GM21723 (cell line): Measurements from ENCODE around the gene CADM1.

Source experiments
- ATAC-seq: cut with Tn5 transposase; IDR thresholded peaks from one replicate; pipeline ENCODE4 v1.9.1; 2021; ENCODE audit warnings: mild to moderate bottlenecking, moderate library complexity; ENCODE audit not compliant: unreplicated experiment

Gene CADM1

GRCh38 chr11:115409116-115409670 lies 95.0 kb downstream of the CADM1 start:
- ATAC-seq, result no peak

- no peak for ATAC-seq
These were observed 95.9 kb downstream of the CADM1 start for GRCh38 chr11:115408036-115408921.

- no peak for ATAC-seq
These were observed 96.7 kb downstream of the CADM1 start for GRCh38 chr11:115407496-115407895.

- no peak for ATAC-seq
These were observed 97.8 kb downstream of the CADM1 start for GRCh38 chr11:115406404-115406803.

GRCh38 chr11:115398333-115399080 lies 105.7 kb downstream of the CADM1 start:
- no peak for ATAC-seq

GRCh38 chr11:115396533-115396932 lies 107.7 kb downstream of the CADM1 start:
- ATAC-seq, result no peak

- ATAC-seq, result no peak
These were observed 110.3 kb downstream of the CADM1 start for GRCh38 chr11:115393950-115394349.

GRCh38 chr11:115391598-115391997 lies 112.6 kb downstream of the CADM1 start:
- ATAC-seq, result no peak

GRCh38 chr11:115391160-115391559 lies 113.1 kb downstream of the CADM1 start:
- no peak for ATAC-seq

GRCh38 chr11:115390441-115390840 lies 113.8 kb downstream of the CADM1 start:
- no peak for ATAC-seq

- no peak for ATAC-seq
These were observed 114.4 kb downstream of the CADM1 start for GRCh38 chr11:115389790-115390189.

GRCh38 chr11:115385226-115385625 lies 119.0 kb downstream of the CADM1 start:
- ATAC-seq, result no peak

GRCh38 chr11:115384236-115384635 lies 120.0 kb downstream of the CADM1 start:
- ATAC-seq, result no peak

- ATAC-seq, result no peak
These were observed 120.8 kb downstream of the CADM1 start for GRCh38 chr11:115383431-115383830.

- ATAC-seq, result peak; percentile 59
These were observed 124.7 kb downstream of the CADM1 start for GRCh38 chr11:115379528-115379927.

- no peak for ATAC-seq
These were observed 125.7 kb downstream of the CADM1 start for GRCh38 chr11:115378557-115378956.

- ATAC-seq, result no peak
These were observed 126.3 kb downstream of the CADM1 start for GRCh38 chr11:115377882-115378296.

- ATAC-seq, result no peak
These were observed 135.6 kb downstream of the CADM1 start for GRCh38 chr11:115368616-115369015.

- ATAC-seq, result no peak
These were observed 137.4 kb downstream of the CADM1 start for GRCh38 chr11:115366826-115367225.

- no peak for ATAC-seq
These were observed 138.3 kb downstream of the CADM1 start for GRCh38 chr11:115365907-115366306.

GRCh38 chr11:115364896-115365295 lies 139.3 kb downstream of the CADM1 start:
- no peak for ATAC-seq

GRCh38 chr11:115363921-115364320 lies 140.3 kb downstream of the CADM1 start:
- no peak for ATAC-seq
